K562 (cell line): Measurements from ENCODE around the gene TSC22D2. TPM values are rescaled to one million over a fixed set of nuclear protein-coding genes. Genes with fewer than 3 reads are reported as not detected.

Experiments
- ATAC-seq: fragments of 200-7000 bp; cut with Tn5 transposase; 3 replicates; pipeline ENCODE4 v1.9.1; 2020; ENCODE audit warnings: moderate library complexity
- BruUV-seq: library from RNA; stranded (reverse); fragments of 400-500 nt; replicated peaks from 2 replicates; lab custom pipeline; 2021; lab: Mats Ljungman, UMichigan
- CTCF ChIA-PET: fragments of 300-600 bp; formaldehyde crosslinking; extraction: SDS; loops from one replicate; lab custom pipeline; 2021; ENCODE audit warnings: low intra/inter-chr PET ratio; lab: Yijun Ruan, JAX
- POLR2A ChIA-PET: fragments of 300-600, 350-650 bp; sonication (Branson Sonifier 250); formaldehyde crosslinking; extraction: SDS; loops from one replicate; lab custom pipeline; 2021; ENCODE audit warnings: antibody characterized with exemption, inconsistent platforms; lab: Yijun Ruan, JAX
- DNase-seq, 4 experiments: peaks; one replicate each; pipeline versions ENCODE4 v3.0.0 to v3.0.0-alpha.2; 2011 to 2018; ENCODE audit warnings: low spot score in 3 of 4, mixed read lengths in 3 of 4; ENCODE audit errors: extremely low read depth in 1 of 4
- FAIRE-seq: peaks from 2 replicates; lab custom pipeline; 2011; peaks lifted over from hg19 to GRCh38; lab: Jason Lieb, UNC
- H2AFZ ChIP-seq: 2 replicates; pipeline ENCODE4 v1.6.0; 2011; ENCODE audit warnings: low read depth, low read length, control low read depth, inconsistent platforms
- H3K27ac ChIP-seq: fragments of 200-600 bp; 3 replicates; pipeline ENCODE4 v1.8.0; 2011; ENCODE audit warnings: low read depth, mild to moderate bottlenecking, control low read depth, inconsistent platforms, low read length, moderate library complexity, mixed read lengths; ENCODE audit errors: extremely low read depth
- H3K27me3 ChIP-seq, 2 experiments: fragments of 300-600 bp in 1 of 2; 2 replicates in 1 of 2; 3 replicates in 1 of 2; pipeline versions ENCODE4 v1.6.0 to v1.8.0; 2011; ENCODE audit warnings: inconsistent platforms in 2 of 2, low read length in 2 of 2, mild to moderate bottlenecking in 1 of 2, mixed read lengths in 1 of 2, moderate library complexity in 1 of 2; ENCODE audit not compliant: control insufficient read depth in 2 of 2, insufficient read depth in 2 of 2
- H3K36me3 ChIP-seq: fragments of 300-600 bp; 3 replicates; pipeline ENCODE4 v1.8.0; 2011; ENCODE audit warnings: mild to moderate bottlenecking, low read length, inconsistent platforms; ENCODE audit not compliant: control insufficient read depth, insufficient read depth
- H3K4me1 ChIP-seq, 2 experiments: fragments of 200-600 bp in 1 of 2; replicated peaks in 1 of 2; 2 replicates in 1 of 2; 3 replicates in 1 of 2; pipeline versions ENCODE4 v1.5.1 to v1.8.0; 2011; ENCODE audit warnings: inconsistent platforms in 2 of 2, low read length in 2 of 2, mild to moderate bottlenecking in 1 of 2, mixed read lengths in 1 of 2, moderate library complexity in 1 of 2; ENCODE audit not compliant: control insufficient read depth in 2 of 2, insufficient read depth in 2 of 2
- H3K4me2 ChIP-seq: 2 replicates; pipeline ENCODE4 v1.6.1; 2011; ENCODE audit warnings: low read length, control low read depth, inconsistent platforms, mixed read lengths; ENCODE audit not compliant: insufficient read depth
- H3K4me3 ChIP-seq: fragments of 200-600 bp; sonication (generic), shearing (Covaris generic); 2 replicates; pipeline ENCODE4 v1.5.1; 2016; ENCODE audit warnings: control low read depth, inconsistent platforms
- H3K79me2 ChIP-seq: fragments of 200-600 bp; 3 replicates; pipeline ENCODE4 v1.8.0; 2011; ENCODE audit warnings: low read length, inconsistent platforms; ENCODE audit not compliant: control insufficient read depth, insufficient read depth
- H3K9ac ChIP-seq, 2 experiments: 2 replicates each; pipeline versions ENCODE4 v1.6.0 to v1.6.1; 2011; ENCODE audit warnings: low read depth in 2 of 2, low read length in 2 of 2, control low read depth in 1 of 2, inconsistent platforms in 1 of 2, mild to moderate bottlenecking in 1 of 2, mixed read lengths in 1 of 2; ENCODE audit not compliant: insufficient read depth in 1 of 2
- H3K9me1 ChIP-seq: one replicate; pipeline ENCODE4 v1.6.0; 2011; ENCODE audit warnings: inconsistent platforms, mild to moderate bottlenecking, low read length, moderate library complexity; ENCODE audit not compliant: control insufficient read depth, insufficient read depth
- H3K9me3 ChIP-seq: replicated peaks from 2 replicates; pipeline ENCODE4 v1.5.1; 2011; ENCODE audit warnings: low read depth, low read length, inconsistent platforms; ENCODE audit not compliant: control insufficient read depth, insufficient read depth
- H4K20me1 ChIP-seq: replicated peaks from 2 replicates; pipeline ENCODE4 v1.6.1; 2011; ENCODE audit warnings: low read length, inconsistent platforms, mixed read lengths; ENCODE audit not compliant: control insufficient read depth, insufficient read depth
- BHLHE40 ChIP-seq: IDR thresholded peaks from 2 replicates; pipeline ENCODE4 v1.6.1; 2011; ENCODE audit warnings: low read length, improper control_type of control experiment
- ELF4 ChIP-seq: fragments of 450-650 bp; formaldehyde crosslinking; IDR thresholded peaks from 2 replicates; pipeline ENCODE4 v1.4.0; 2022; ENCODE audit warnings: missing genetic modification characterization
- ETV1 ChIP-seq: fragments of 450-650 bp; conservative IDR thresholded peaks from 2 replicates; pipeline ENCODE4 v1.6.1; 2016; ENCODE audit warnings: missing genetic modification characterization, control low read depth, low read depth, missing compliant biosample characterization
- FOS ChIP-seq: IDR thresholded peaks from 3 replicates; pipeline ENCODE4 v1.6.1; 2011; ENCODE audit not compliant: insufficient read length; ENCODE audit errors: extremely low read depth
- FOSL1 ChIP-seq: fragments of 200-800 bp; sonication (Bioruptor generic); conservative IDR thresholded peaks from 2 replicates; pipeline ENCODE4 v1.6.1; 2016; ENCODE audit warnings: missing genetic modification characterization, missing compliant biosample characterization
- GABPB2 ChIP-seq: fragments of 250-450 bp; sonication (Bioruptor Pico); conservative IDR thresholded peaks from 2 replicates; pipeline ENCODE4 v1.5.1; 2021; ENCODE audit warnings: mild to moderate bottlenecking
- GATA2 ChIP-seq: sonication (generic); formaldehyde crosslinking; IDR thresholded peaks from 2 replicates; pipeline ENCODE4 v1.4.0; 2020; ENCODE audit warnings: mild to moderate bottlenecking, missing genetic modification reagents
- HNRNPL ChIP-seq: fragments of 200-400 bp; formaldehyde crosslinking; IDR thresholded peaks from 2 replicates; pipeline ENCODE4 v1.6.1; 2017; ENCODE audit warnings: low read depth, mild to moderate bottlenecking, low read length
- MNT ChIP-seq, 2 experiments: fragments of 450-650 bp; conservative IDR thresholded peaks; 2 replicates each; pipeline ENCODE4 v1.6.1; 2017; ENCODE audit warnings: mild to moderate bottlenecking in 2 of 2, moderate library complexity in 2 of 2
- RAD21 ChIP-seq, 2 experiments: fragments of 250-450 bp in 1 of 2; fragments of 450-650 bp in 1 of 2; sonication (Bioruptor Pico) in 1 of 2; formaldehyde crosslinking in 1 of 2; IDR thresholded peaks in 1 of 2; conservative IDR thresholded peaks in 1 of 2; 2 replicates each; pipeline versions ENCODE4 v1.4.0 to v1.8.0; 2020 to 2022; ENCODE audit warnings: mild to moderate bottlenecking in 2 of 2, moderate library complexity in 1 of 2
- TAF7 ChIP-seq: fragments of 450-650 bp; IDR thresholded peaks from 2 replicates; pipeline ENCODE4 v1.6.1; 2016; ENCODE audit warnings: missing genetic modification characterization, missing compliant biosample characterization
- TCFL5 ChIP-seq: fragments of 250-450 bp; sonication (Bioruptor Pico); conservative IDR thresholded peaks from 2 replicates; pipeline ENCODE4 v1.6.1; 2021; ENCODE audit warnings: mild to moderate bottlenecking, moderate library complexity, matching md5 sums
- TEAD2 ChIP-seq: fragments of 450-650 bp; IDR thresholded peaks from 2 replicates; pipeline ENCODE4 v1.6.1; 2016; ENCODE audit warnings: missing genetic modification characterization, control low read depth, missing compliant biosample characterization
- U2AF1 ChIP-seq: fragments of 200-400 bp; formaldehyde crosslinking; optimal IDR thresholded peaks from 2 replicates; pipeline ENCODE3; 2017; ENCODE audit warnings: mild to moderate bottlenecking, low read depth, low read length, moderate library complexity
- VEZF1 ChIP-seq: fragments of 200-800 bp; sonication (Bioruptor generic); IDR thresholded peaks from 2 replicates; pipeline ENCODE4 v1.6.1; 2017; ENCODE audit warnings: missing genetic modification characterization, missing compliant biosample characterization
- ZNF133 ChIP-seq: fragments of 250-450 bp; sonication (Bioruptor Pico); IDR thresholded peaks from 2 replicates; pipeline ENCODE4 v1.4.0; 2020; ENCODE audit warnings: mild to moderate bottlenecking
- ZNF431 ChIP-seq: sonication (generic); formaldehyde crosslinking; IDR thresholded peaks from 2 replicates; pipeline ENCODE4 v1.8.0; 2022; ENCODE audit warnings: mild to moderate bottlenecking, missing genetic modification reagents
- ZNF76 ChIP-seq: fragments of 250-450 bp; sonication (Bioruptor Pico); IDR thresholded peaks from 2 replicates; pipeline ENCODE4 v1.4.0; 2020; ENCODE audit warnings: mild to moderate bottlenecking, moderate library complexity, borderline replicate concordance
- ZNF79 ChIP-seq: fragments of 250-450 bp; sonication (Bioruptor Pico); IDR thresholded peaks from 2 replicates; pipeline ENCODE4 v1.4.0; 2020; ENCODE audit warnings: low read depth, mild to moderate bottlenecking, moderate library complexity
- WGBS: fragments of 100-300 bp; shearing (Covaris generic); methylation state at CpG from one replicate; pipeline ENCODE4 v1.1.6; 2016; ENCODE audit warnings: low coverage, mixed read lengths; ENCODE audit not compliant: insufficient coverage; ENCODE audit errors: missing lambda C conversion rate; 5-methylcytosine and 5-hydroxymethylcytosine counted together
- in situ Hi-C: fragments of 300-500 bp; cut with MboI; formaldehyde crosslinking; loops from 4 replicates; pipeline ENCODE4 v1.15.0; 2018; ENCODE audit warnings: inconsistent platforms, mixed read lengths
- intact Hi-C: fragments of 100-400 bp; cut with micrococcal nuclease; formaldehyde crosslinking; loops from 2 replicates; pipeline ENCODE4 v1.14.2; 2022
- polyA plus RNA-seq, 8 experiments: library from polyadenylated mRNA; depleted of rRNA in 4 of 8; stranded (reverse) in 5 of 8; unstranded in 3 of 8; fragments of >200 nt; fragmentation: Nextera tagmentation in 2 of 8; fragmentation: Illumina TruSeq in 1 of 8; extraction: Ambion mirVana in 2 of 8; extraction: Trizol in 1 of 8; gene quantifications; 2 replicates each; pipeline versions ENCODE4 v1.2.1 to v1.2.3, GENCODE V29; 2011 to 2014; ENCODE audit warnings: inconsistent platforms in 1 of 8, missing spikeins in 1 of 8
- total RNA-seq, 7 experiments: library from RNA; depleted of rRNA in 6 of 7; stranded (reverse); fragments of >200 nt in 6 of 7; fragmentation: Illumina TruSeq in 2 of 7; extraction: Trizol in 2 of 7; gene quantifications; 2 replicates each; pipeline versions ENCODE4 v1.2.1 to v1.2.3, GENCODE V29; 2011 to 2021; ENCODE audit warnings: low replicate concordance in 1 of 7

The TSC22D2 gene
- total and polyA plus RNA-seq, 9 of the 15 experiments (the other 6 are each of a cell fraction or from before 2014, with no cell fraction given) = 5.5 to 44.0 (median 19.3) TPM

- TF ChIP-seq GABPB2 (CRISPR knock-in tag) = no peak
These were observed 40.3 kb upstream of the TSC22D2 start (continued) for GRCh38 chr3:150367757-150368156.

- no peaks in the 10 kb centered on the region for H3K9me1 ChIP-seq
- in situ Hi-C loops = no loop called here
- peak; percentile 43 to 63 (median 50) for DNase-seq
- WGBS = 16% methylated on average over 4 of the region's 4 CpGs
- FAIRE-seq = peak; percentile 79
- intact Hi-C loops = loop anchor here (5.0 kb wide), 2 partner anchors 37 to 127 kb away; partner anchors contain the start of gene TSC22D2
- peak overlapping the region; percentile 70 for H2AFZ ChIP-seq
- no peaks in the 10 kb centered on the region for H3K36me3 ChIP-seq
- H3K4me2 ChIP-seq = peak overlapping the region; percentile 64
- H3K9ac ChIP-seq = no peak overlapping the region
- POLR2A ChIA-PET = no interaction called here
- no peak overlapping the region for H3K4me3 ChIP-seq
- peak; percentile 78 for ATAC-seq
- H3K27ac ChIP-seq = no peak overlapping the region
- BruUV-seq = no TSS peak
- CTCF ChIA-PET = interaction anchor here (0.6 kb wide), 1 partner anchor 125 kb away, joined by 3 read pairs; no protein-coding TSS in a partner anchor
- H3K4me1 ChIP-seq = peaks cover 0 to 12% of the 10 kb centered on the region in 2 experiments; a peak in 2 of 5 replicates
- no peaks in the 10 kb centered on the region for H4K20me1 ChIP-seq
- H3K79me2 ChIP-seq = no peaks in the 10 kb centered on the region
- H3K27me3 ChIP-seq = no peaks in the 10 kb centered on the region
- no peaks in the 10 kb centered on the region for H3K9me3 ChIP-seq
- TF ChIP-seq TAF7 (tag) (no peak), U2AF1 (no peak), TCFL5 (CRISPR knock-in tag) (no peak), ETV1 (no peak), ZNF133 (CRISPR knock-in tag) (no peak), ZNF79 (CRISPR knock-in tag) (no peak), BHLHE40 (peak; percentile 22; the same call in 1 of the 2 replicates), ZNF76 (CRISPR knock-in tag) (no peak), FOSL1 (peak; percentile 42; the same call in 1 of the 2 replicates), GATA2 (CRISPR knock-in tag) (no peak), HNRNPL (no peak), RAD21 (CRISPR knock-in tag; conservative IDR thresholded peaks at IDR 0.05 in 1 of 2, IDR thresholded peaks at IDR 0.05 in 1 of 2) (peak in 1 of 2 experiments; percentile 20; a peak in 2 of 4 replicates), FOS (no peak), TEAD2 (tag) (0 out of 2 replicates have a peak, but pooled peaks have one; percentile 23), VEZF1 (CRISPR knock-in tag) (no peak), ELF4 (CRISPR knock-in tag) (no peak), MNT (conservative IDR thresholded peaks at IDR 0.05) (0 out of 4 replicates have a peak, but pooled peaks of 1 of the 2 experiments have one; percentile 21), ZNF431 (no peak)
These were observed 37.9 kb upstream of the TSC22D2 start for GRCh38 chr3:150370122-150370602.
